Activated CD8-positive, alpha-beta memory T cell treated with anti-CD3 and anti-CD28 coated beads, Interleukin-2, amount 10 ng/mL, durations not matched to agents 7 days and 5 days (primary cell): Measurements from ENCODE around the gene ZNF775. TPM values are rescaled to one million over a fixed set of nuclear protein-coding genes. Genes with fewer than 3 reads are reported as not detected.

Experiments
- ATAC-seq: fragments of 150-1000 bp; cut with Tn5 transposase; one replicate; pipeline ENCODE4 v1.10.0; 2021; ENCODE audit warnings: moderate library complexity
- CTCF ChIA-PET: fragments of 350-600 bp; sonication (Branson Sonifier 250); formaldehyde crosslinking; loops from one replicate; lab custom pipeline; 2021; ENCODE audit warnings: antibody characterized with exemption; lab: Charles Lee
- DNase-seq: peaks from one replicate; pipeline ENCODE4 v3.0.0-alpha.2; 2020
- H3K27ac Mint-ChIP-seq: one replicate; pipeline ENCODE4 v1.8.0; 2021; ENCODE audit warnings: mild to moderate bottlenecking, mixed read lengths
- H3K27me3 Mint-ChIP-seq: one replicate; pipeline ENCODE4 v1.8.0; 2021; ENCODE audit warnings: mixed read lengths
- H3K36me3 Mint-ChIP-seq: one replicate; pipeline ENCODE4 v1.8.0; 2021; ENCODE audit warnings: mild to moderate bottlenecking, mixed read lengths
- H3K4me1 Mint-ChIP-seq: one replicate; pipeline ENCODE4 v1.8.0; 2021; ENCODE audit warnings: mixed read lengths
- H3K4me3 Mint-ChIP-seq: one replicate; pipeline ENCODE4 v1.8.0; 2021; ENCODE audit warnings: mild to moderate bottlenecking, moderate library complexity, mixed read lengths
- H3K9me3 Mint-ChIP-seq: one replicate; pipeline ENCODE4 v1.8.0; 2022; ENCODE audit warnings: low read depth, mixed read lengths
- total RNA-seq, 2 experiments: library from RNA; stranded (reverse); gene quantifications; one replicate each; pipeline ENCODE4 v1.2.3, GENCODE V29; 2021

The ZNF775 gene
- total RNA-seq, 2 experiments from 2014 or later, result 7.5 to 8.4 TPM

DNA sequence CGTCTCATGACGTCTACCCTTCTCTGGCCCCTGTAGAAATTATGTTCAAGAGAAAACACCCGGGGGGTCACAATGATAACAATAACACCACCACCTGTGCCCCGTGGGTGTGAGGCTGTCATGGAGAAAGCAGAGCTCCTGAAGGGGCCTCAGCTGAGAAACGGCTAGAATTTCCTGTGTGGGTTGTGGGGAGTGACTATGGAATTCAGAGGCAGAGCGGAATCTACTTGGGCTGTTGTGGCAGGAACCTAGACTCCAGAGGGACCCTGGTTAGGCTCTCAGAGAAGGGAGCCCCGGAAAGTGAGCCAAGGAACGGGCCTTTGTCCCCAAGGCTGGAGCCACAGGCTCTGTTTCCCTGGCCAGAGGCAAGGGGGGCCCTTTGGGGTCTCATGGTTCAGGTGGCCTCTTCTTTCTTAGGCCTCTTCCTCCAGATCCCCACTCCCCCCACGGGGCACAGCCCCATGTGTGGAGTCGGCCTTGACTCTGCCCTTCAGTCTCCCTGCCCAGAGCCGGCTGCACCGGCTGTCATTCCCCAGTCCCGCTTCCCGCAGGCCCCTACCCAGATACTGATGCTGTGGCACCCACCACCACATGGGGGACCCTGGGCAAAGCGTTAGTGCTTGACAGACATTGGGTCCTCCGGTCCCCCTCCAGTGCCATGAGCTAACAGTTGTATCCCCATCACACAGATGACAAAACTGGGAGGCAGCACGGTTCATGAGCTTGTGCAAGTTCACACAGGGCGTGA is 64.8 kb downstream of the ZNF775 start:
- H3K27ac Mint-ChIP-seq, result no peak overlapping the region
- DNase-seq, result peak; percentile 8
- peaks cover 34% of the 10 kb centered on the region for H3K36me3 Mint-ChIP-seq
- H3K27me3 Mint-ChIP-seq, result no peaks in the 10 kb centered on the region
- CTCF ChIA-PET, result interaction anchor here (1.3 kb wide), 1 partner anchor 335 kb away, joined by 4 read pairs; no protein-coding TSS in a partner anchor
- no peak for ATAC-seq
- no peak overlapping the region for H3K4me3 Mint-ChIP-seq
- peaks cover 12% of the 10 kb centered on the region for H3K9me3 Mint-ChIP-seq
- H3K4me1 Mint-ChIP-seq, result peaks cover 42% of the 10 kb centered on the region

GRCh38 chr7:150444674-150445365 is 65.7 kb downstream of the ZNF775 start:
- no peak overlapping the region for H3K4me3 Mint-ChIP-seq
- H3K4me1 Mint-ChIP-seq, result peaks cover 42% of the 10 kb centered on the region
- ATAC-seq (no peak), DNase-seq (peak; percentile 26)
- CTCF ChIA-PET, result interaction anchor here (1.3 to 8.0 kb wide), 3 partner anchors 11 to 334 kb away, joined by 4 to 112 read pairs (median 10); no protein-coding TSS in a partner anchor
- peaks cover 12% of the 10 kb centered on the region for H3K9me3 Mint-ChIP-seq
- H3K27me3 Mint-ChIP-seq, result no peaks in the 10 kb centered on the region
- H3K36me3 Mint-ChIP-seq, result peaks cover 30% of the 10 kb centered on the region
- H3K27ac Mint-ChIP-seq, result no peak overlapping the region

- no peak overlapping the region for H3K4me3 Mint-ChIP-seq
- ATAC-seq, result no peak
- H3K4me1 Mint-ChIP-seq, result peaks cover 46% of the 10 kb centered on the region
- H3K27ac Mint-ChIP-seq, result peak overlapping the region; percentile 42
- peak; percentile 40 for DNase-seq
- peaks cover 8% of the 10 kb centered on the region for H3K9me3 Mint-ChIP-seq
- CTCF ChIA-PET, result interaction anchor here (1.3 to 8.0 kb wide), 5 partner anchors 9 to 312 kb away, joined by 3 to 112 read pairs (median 9); no protein-coding TSS in a partner anchor
- no peaks in the 10 kb centered on the region for H3K27me3 Mint-ChIP-seq
- H3K36me3 Mint-ChIP-seq, result peaks cover 21% of the 10 kb centered on the region
Measured at GRCh38 chr7:150446288-150446938, 67.3 kb downstream of the ZNF775 start.

Other genes starting within 250 kb of the ZNF775 start
- 10 to 100 TPM; 24.7 to 25.3 TPM for gene LRRC61, start 56.0 kb upstream of the ZNF775 start, total RNA-seq
- gene ACTR3C, start 55.8 kb upstream of the ZNF775 start, total RNA-seq, result 1 to 10 TPM; 4.0 to 4.8 TPM
- not detected for gene RARRES2, start 37.7 kb upstream of the ZNF775 start, total RNA-seq
- gene REPIN1, start 10.5 kb upstream of the ZNF775 start, total RNA-seq, result 10 to 100 TPM; 51.4 to 55.5 TPM
- gene GIMAP8, start 71.3 kb downstream of the ZNF775 start, total RNA-seq, result 10 to 100 TPM in 1 of 2 experiments, 1 to 10 TPM in 1; 9.9 to 13.1 TPM
- 10 to 100 TPM; 49.9 to 89.7 TPM for gene GIMAP7, start 135.5 kb downstream of the ZNF775 start, total RNA-seq
- 100 to 1,000 TPM in 1 of 2 experiments, 10 to 100 TPM in 1; 60.5 to 145 TPM for gene GIMAP4, start 188.1 kb downstream of the ZNF775 start, total RNA-seq